GM19193 (cell line): Measurements from ENCODE around the gene TAL1.

Experiments used
- POLR2A ChIP-seq: IDR thresholded peaks from 4 replicates; pipeline ENCODE4 v1.6.1; 2011; ENCODE audit not compliant: insufficient read depth, insufficient read length; ENCODE audit errors: extremely low read depth

TAL1 gene

DNA sequence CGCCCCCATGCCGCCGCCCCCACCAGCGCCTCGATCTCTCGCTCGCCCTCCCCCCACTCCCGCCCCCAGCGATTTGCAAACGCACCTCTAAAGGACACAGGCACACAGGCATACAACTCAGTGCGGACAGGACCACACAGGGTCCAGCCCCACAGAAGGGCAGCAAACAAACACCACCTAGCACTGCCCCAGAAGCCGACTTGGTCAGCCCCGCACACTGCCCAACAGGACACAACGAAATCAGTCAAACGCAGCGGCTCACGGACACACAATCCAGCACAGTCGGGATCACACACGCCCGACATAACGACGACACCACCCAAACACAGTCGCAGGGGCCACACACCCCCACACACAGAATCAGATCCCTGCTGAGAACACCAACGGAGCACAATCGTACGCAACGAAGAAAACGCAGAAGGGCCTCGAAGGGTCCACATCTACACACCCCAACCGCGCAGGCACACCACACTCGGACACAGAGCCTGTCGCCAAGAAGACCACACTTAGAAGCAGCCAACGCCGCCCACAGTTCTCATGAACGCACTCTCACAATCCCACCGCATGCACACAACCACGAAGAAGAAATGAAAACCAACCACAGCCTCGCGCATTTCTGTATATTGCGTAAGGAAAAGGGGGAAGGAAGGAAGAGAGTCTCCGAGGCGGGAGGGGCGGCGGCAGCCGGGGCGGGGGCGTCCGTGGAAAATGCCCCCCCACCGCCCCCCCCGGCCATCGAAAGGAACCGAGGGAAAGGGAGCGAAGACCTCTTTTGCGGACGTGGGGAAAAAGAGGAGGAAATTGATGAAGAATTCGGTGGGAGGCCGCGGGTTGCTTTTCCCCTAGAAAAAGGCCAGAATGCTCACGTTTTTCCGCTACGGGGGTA is 481 bp downstream of the TAL1 start:
- TF ChIP-seq POLR2A: no peak

DNA sequence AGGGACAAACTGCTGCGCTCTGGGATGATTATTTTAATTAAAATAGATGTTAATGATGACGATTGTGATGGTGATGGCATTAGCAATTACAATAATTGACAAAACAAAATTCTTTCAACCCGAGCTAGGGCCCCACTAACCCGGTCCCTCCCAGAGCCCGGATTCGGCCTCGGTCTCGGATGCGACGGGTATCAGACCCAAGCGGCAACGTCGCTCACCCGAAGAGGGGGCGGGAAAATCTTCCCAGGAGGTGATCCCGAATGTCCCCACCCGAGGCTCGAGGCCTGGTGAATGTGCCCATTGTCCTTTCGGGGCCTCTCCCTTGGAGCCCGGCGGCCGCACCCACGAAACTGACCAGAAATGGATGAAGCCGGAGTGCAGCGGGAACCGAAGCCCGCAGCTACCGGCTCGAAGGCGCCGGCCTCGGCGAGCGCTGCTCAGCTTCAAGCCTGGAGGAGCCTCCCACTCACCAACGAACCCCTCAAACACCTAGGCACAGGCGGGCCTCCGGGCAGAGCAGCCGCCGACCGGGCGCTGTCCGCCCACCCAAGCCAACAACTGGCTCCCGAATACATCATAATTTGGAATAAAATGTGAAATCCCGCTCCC is 1.2 kb downstream of the TAL1 start:
- no peak for TF ChIP-seq POLR2A

DNA sequence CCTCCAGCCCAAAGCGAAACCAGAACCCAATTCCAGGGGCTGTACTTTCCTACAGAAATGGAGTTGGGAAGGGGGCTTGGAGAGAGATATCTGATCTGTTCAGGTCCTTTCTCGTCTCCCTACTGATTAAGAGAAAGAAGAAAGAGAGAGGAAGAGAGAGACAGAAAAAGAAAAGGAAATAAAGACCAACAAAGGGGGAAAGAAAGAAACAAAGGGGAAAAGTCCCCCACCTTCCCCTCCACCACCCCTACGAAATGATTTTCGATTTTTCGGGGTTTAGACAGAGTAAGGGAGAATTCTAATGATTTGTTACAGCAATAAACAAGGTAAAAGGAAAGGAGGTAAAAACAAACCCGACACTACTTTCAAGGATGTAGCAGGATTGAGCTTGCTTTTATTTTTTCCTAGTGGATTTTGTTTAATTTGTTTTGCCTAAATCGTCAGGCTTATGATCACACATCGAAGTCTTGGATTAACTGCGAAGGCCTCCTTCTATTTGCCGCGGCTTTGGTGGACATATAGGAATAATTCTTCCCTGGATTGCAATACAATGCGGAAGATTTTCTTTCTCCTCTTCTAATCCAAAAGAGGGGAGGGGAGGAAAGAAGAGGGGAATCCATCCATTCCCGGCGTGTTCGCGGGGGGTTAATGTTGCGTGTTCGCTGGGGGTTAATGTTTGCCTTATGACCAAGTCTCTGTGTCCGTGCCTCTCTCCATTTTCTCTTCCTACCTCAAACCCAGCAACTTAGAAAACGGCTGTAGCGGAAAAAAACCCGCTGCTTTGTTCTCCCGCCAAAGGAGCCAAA is 1.9 kb downstream of the TAL1 start:
- no peak for TF ChIP-seq POLR2A

DNA sequence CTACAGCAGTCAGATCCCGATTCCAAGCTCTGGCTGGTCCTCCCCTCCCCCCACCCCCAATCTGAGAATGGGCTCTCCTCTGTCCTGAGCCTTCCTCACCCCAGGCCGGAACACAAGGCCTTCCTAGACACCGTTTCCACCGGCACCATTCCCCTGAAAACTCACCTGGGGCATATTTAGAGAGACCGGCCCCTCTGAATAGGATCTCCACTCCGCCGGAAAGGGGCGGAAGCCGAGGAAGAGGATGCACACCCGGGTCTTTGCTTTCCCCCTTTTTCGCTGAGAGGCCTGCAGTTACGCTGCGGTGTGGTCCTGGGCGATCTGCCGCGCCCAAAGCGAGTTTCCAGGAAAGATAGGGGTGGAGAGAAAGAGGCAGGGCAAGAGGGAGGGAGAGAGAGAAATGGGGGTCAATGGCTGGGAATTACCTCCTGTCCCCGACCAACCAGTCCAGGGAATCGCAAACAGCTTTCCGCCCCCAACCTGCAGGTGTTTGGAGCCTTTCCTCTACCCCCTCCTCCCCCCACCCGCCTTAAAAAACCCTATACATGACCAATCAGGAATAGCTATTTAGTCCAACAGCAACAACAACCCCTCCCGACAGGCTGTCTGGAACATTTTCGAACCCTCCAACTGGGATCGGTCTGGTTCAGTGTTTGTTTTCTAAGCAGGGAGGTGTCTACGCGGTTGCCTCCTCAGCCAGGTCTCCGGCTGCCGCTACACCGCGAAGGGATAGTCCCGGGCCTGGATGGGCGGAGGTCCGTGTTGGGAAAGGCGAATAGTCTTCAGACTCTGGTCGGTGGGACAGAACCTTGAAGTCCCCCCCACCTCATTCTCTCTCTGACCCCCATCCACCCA is 2.8 kb downstream of the TAL1 start:
- TF ChIP-seq POLR2A: no peak

DNA sequence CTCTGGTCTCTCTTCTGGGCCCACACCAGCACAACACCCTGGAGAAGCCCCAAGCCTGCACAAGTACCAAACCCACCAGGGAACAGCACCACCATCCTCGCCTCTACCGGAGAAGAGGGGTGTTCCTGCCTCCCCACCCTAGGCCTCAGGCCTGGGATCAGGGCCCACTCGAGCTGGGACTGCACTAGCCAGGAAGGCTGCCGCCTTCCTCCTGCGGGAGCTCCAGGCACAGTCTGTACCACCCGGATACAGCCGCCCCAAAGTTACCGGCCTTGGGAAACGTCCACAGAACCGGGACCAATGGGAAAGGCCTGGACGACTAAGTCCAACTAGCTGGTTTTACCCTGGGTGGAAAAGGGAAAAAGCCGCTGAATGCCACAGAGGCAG is 3.4 kb downstream of the TAL1 start:
- no peak for TF ChIP-seq POLR2A

DNA sequence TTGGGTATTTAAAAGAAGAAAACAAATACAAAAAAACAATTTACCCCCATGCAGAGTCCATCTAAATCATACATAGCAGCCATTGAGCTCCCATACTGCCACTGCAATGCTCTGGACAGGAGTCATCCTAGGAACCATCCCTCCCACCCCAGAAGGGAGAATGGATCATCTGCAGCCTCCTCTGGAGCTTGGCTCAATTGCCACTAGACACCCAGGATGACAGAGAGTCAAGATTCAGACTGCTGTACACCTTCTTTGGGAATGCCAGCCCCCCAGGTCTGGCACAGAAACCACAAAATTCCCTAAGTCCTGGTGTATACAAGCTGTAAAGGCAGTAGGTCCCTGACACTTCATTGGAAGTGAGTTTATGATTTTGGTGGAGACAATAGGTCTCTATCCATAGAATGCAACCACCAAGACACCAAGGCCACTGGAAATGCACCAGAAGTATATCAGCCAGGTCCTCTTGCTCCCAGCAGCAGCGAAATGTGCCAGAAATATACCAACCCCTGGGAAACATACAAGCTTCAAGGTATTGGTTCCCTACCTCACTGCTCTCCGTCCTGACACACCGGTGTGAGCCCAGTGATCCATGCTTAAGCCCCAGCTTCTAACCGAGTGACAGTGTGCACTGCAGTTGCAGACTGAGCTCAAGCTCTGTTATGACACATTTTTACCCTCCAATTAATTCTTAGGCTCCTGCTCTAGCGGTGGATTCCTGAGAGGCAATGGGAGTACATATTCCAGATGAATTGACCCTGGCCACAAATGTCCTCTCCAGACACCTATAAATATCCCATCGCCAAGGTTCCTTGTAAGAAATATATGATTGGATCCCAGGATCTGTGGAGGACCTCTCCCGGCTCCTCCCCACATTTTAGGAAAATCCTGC is 4.4 kb downstream of the TAL1 start:
- no peak for TF ChIP-seq POLR2A

DNA sequence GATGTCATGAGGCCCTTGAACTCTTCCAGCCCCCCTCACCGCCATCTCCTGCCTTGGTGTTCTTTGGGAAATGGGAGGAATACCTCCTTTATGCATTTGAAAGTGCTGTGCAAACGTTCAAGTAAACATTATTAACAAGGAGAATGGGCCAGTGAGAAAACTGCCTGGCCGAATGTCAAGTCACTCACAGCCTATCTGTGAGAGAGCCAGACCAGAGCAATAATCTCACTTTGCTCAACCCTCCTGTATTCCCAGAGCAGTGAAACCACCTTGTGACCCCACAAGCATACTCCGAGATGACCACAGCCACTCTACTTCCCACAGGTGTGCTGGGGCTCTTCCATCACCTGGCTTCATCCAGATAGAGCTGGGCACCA is 5.2 kb downstream of the TAL1 start:
- no peak for TF ChIP-seq POLR2A

DNA sequence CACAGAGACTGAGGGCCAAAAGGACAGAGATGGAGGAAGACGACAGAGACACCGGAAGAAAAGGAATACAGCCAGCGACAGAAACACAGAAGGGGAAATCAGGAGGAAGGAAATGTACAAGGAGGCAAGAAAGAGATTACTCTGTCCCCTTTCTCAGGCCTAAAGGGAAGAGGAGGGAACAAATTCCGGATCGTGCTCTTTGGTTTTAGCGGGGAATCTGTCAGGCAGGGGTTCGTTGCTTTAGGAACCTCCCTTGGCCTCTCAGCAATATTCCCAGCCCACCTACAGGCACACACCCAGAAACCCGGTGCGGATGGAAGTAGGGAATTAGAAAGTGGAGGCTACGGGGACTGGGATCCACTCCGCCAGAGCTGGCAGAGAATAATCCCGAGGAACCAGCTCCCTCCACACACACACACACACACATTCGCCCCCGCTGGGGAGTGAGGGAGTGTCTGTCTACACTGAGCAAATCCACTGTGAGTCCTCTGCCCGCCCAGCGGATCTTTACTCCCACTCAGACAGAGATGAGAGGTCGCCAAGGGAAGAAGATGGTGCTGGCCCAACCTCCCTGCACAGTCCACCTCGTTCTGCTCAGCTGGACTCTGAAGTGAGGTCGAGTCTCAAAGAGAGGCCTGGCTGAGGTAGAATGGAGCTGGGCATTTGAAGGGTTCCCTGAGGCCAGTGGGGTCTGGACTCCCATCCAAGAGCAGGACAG is 5.7 kb downstream of the TAL1 start:
- TF ChIP-seq POLR2A: no peak

DNA sequence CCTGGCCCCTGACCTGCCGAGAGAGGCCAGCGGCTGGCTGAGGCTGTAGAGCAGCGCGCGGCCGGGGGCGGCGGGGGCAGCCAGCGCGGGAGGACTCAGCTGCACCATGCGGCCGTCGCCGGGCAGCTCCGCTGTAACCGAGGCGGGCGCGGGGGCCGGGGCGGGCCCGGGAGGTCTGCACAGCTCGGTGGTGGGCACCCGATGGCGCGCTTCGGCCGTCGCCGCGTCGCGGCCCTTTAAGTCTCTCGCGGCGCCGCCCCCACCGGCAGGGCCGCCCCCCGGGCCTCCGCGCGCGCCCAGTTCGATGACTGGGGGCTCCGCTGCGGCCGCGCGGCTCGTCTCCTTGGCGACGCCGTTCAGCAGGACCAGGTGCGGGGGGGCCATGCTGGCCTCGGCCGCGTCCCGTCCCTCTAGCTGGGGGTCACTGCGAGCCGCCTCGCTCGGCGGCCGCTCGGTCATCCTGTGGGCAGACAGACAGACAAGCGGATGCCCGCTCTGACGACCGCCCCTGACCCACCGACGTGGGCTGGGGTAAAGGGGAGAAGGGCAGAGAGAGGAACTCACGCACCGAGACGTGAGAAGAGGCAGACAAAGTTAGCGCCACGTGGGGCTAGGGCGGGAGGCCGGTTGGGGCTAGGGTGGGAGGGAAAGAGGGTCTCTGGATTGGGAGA is 6.5 kb downstream of the TAL1 start:
- no peak for TF ChIP-seq POLR2A

DNA sequence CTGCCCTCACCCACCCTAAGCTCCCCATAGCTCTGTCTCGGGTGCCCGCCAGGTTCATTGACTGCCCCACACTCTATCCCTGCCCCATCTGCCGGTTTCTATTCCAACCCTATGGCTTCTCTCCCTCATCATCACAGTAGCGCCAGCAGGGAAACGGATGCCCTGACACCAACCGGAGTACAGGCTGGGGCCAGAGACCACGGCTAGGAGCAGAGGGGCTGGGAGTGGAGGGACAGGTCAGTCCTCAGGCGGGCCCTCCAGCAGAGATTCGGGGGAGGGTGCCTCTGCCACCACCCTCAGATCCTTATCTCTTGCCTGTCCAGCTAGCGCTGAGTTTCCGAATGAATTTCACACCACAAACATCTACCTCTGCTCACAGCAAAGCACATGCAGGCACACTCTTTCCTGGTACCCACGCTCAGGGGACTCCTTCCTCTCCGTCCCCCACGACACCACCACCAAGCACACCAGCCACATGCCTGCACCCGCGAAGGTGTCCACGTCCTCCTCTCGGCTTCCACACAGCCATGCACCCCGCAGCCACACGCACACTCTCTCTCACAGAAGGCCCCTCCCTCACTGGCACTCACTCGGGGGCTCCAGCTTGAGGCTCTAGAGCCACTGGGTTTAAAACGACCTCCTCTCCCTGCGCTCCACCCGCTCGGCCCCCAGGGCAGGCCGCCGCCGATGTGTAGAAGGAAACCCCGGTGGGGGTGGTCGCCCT is 7.2 kb downstream of the TAL1 start:
- TF ChIP-seq POLR2A: no peak

DNA sequence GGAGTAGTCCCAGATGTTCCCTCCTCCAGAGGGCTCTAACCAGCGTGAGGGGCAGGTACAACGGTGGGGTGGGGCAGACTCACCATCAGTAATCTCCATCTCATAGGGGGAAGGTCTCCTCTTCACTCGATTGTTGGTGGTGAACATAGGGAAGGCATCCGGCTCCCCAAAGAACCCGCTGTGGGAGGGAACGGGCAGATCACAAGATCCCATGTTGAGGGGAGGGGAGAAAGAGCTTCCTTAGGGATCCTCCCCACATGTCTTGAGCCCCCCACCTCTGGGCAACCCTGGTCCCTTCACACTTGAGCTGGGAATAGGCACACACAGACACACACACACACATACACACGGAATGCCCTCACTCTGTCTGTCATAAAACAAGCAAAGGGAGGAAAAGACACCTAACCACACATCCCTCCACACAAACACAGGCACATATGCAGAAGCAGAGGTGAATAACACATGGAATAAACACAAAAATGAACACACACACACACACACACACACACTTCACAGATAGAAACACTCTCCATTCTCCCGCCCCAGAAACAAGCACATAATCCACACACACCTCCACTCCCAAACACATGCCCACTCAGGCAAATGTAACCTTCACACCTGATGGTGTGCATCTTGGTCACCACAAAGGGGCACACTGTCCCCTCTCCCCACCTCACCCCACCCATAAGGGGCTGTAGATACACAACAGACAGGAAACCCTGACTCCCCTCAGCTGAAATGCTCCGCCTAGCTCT is 7.9 kb downstream of the TAL1 start:
- TF ChIP-seq POLR2A: no peak
